Right kidney (tissue), 1 donor: Measurements from ENCODE around the gene REEP6.
"Not testable (repeated sequence)": the region's sequence is repeated elsewhere in the genome, so short reads cannot be mapped to it uniquely, and the experiment has no call there.

ENCODE experiments used
- DNase-seq: peaks from one replicate; pipeline ENCODE4 v3.0.0-alpha.2; 2016

The REEP6 gene

GRCh38 chr19:1471515-1472160 is 19.3 kb upstream of the REEP6 start:
- DNase-seq = no peak

GRCh38 chr19:1472231-1473084 is 18.5 kb upstream of the REEP6 start:
- DNase-seq = no peak

- DNase-seq = no peak
These were observed 17.7 kb upstream of the REEP6 start for GRCh38 chr19:1473085-1473851.

- DNase-seq = no peak
These were observed 16.8 kb upstream of the REEP6 start for GRCh38 chr19:1474011-1474764.

- no peak for DNase-seq
These were observed 16.1 kb upstream of the REEP6 start for GRCh38 chr19:1474765-1475351.

- DNase-seq = no peak
These were observed 15.1 kb upstream of the REEP6 start for GRCh38 chr19:1475751-1476437.

GRCh38 chr19:1477056-1477455 is 13.9 kb upstream of the REEP6 start:
- not testable (repeated sequence) for DNase-seq

GRCh38 chr19:1478934-1479707 is 11.9 kb upstream of the REEP6 start, which contains the start of gene C19orf25:
Gene C19orf25, minus strand, starts transcription at chr19:1479215. Its CDS starts 312 bp downstream, at chr19:1478903.
- peak; percentile 91 for DNase-seq

GRCh38 chr19:1481224-1481892 is 9.6 kb upstream of the REEP6 start:
- no peak for DNase-seq

GRCh38 chr19:1481893-1482360 is 9.1 kb upstream of the REEP6 start:
- DNase-seq = no peak

- DNase-seq = no peak
These were observed 8.4 kb upstream of the REEP6 start for GRCh38 chr19:1482361-1483130.

GRCh38 chr19:1483131-1483978 is 7.6 kb upstream of the REEP6 start:
- DNase-seq = no peak

GRCh38 chr19:1483979-1484428 is 7.0 kb upstream of the REEP6 start:
- no peak for DNase-seq

- no peak for DNase-seq
These were observed 4.0 kb upstream of the REEP6 start for GRCh38 chr19:1486720-1487575.

- no peak for DNase-seq
These were observed 3.3 kb upstream of the REEP6 start for GRCh38 chr19:1487576-1488281.

- no peak for DNase-seq
These were observed 2.7 kb upstream of the REEP6 start for GRCh38 chr19:1488282-1488601.
